Caco-2 (cell line): ENCODE measurements around the gene OR2T6. TPM values are rescaled to one million over a fixed set of nuclear protein-coding genes. Genes with fewer than 3 reads are reported as not detected.
"Not testable (repeated sequence)": the region's sequence is repeated elsewhere in the genome, so short reads cannot be mapped to it uniquely, and the experiment has no call there.

Experiments used
- BruUV-seq: library from RNA; stranded (reverse); fragments of 400-500 nt; replicated peaks from 2 replicates; lab custom pipeline; 2021; lab: Mats Ljungman, UMichigan
- CTCF ChIA-PET: fragments of 300-600 bp; sonication (Branson Sonifier 250); formaldehyde crosslinking; loops from one replicate; lab custom pipeline; 2022; ENCODE audit warnings: antibody characterized with exemption; lab: Charles Lee
- POLR2A ChIA-PET: fragments of 300-600 bp; sonication (Branson Sonifier 250); formaldehyde crosslinking; loops from one replicate; lab custom pipeline; 2022; ENCODE audit warnings: antibody characterized with exemption; lab: Charles Lee
- DNase-seq, 2 experiments: peaks; one replicate each; pipeline versions ENCODE4 v3.0.0 to v3.0.0-alpha.2; 2020 to 2022
- H3K27me3 ChIP-seq: replicated peaks from 2 replicates; pipeline ENCODE4 v1.6.0; 2011; ENCODE audit warnings: low read length; ENCODE audit not compliant: control insufficient read depth, insufficient read depth
- H3K36me3 ChIP-seq: 2 replicates; pipeline ENCODE4 v1.5.1; 2011; ENCODE audit warnings: low read length; ENCODE audit not compliant: control insufficient read depth, insufficient read depth
- H3K4me1 ChIP-seq: fragments of 250-450 bp; sonication (Bioruptor Pico); 2 replicates; pipeline ENCODE4 v1.5.1; 2020; ENCODE audit warnings: mild to moderate bottlenecking
- H3K4me3 ChIP-seq: 2 replicates; pipeline ENCODE4 v1.5.1; 2011; ENCODE audit warnings: low read depth, mild to moderate bottlenecking, control low read depth, low read length
- H3K9me3 ChIP-seq: fragments of 250-450 bp; sonication (Bioruptor Pico); 2 replicates; pipeline ENCODE4 v1.5.1; 2020; ENCODE audit warnings: mild to moderate bottlenecking, moderate library complexity
- H3K27ac Mint-ChIP-seq: one replicate; pipeline ENCODE4 v1.8.0; 2022; ENCODE audit warnings: mixed read lengths; ENCODE audit not compliant: unreplicated experiment
- H3K27me3 Mint-ChIP-seq: one replicate; pipeline ENCODE4 v1.8.0; 2022; ENCODE audit warnings: mixed read lengths; ENCODE audit not compliant: insufficient read depth, unreplicated experiment
- H3K36me3 Mint-ChIP-seq: one replicate; pipeline ENCODE4 v1.8.0; 2022; ENCODE audit warnings: mild to moderate bottlenecking, mixed read lengths; ENCODE audit not compliant: insufficient read depth, unreplicated experiment
- H3K4me1 Mint-ChIP-seq: one replicate; pipeline ENCODE4 v1.8.0; 2022; ENCODE audit warnings: low read depth, mixed read lengths; ENCODE audit not compliant: unreplicated experiment
- H3K4me3 Mint-ChIP-seq: one replicate; pipeline ENCODE4 v1.8.0; 2022; ENCODE audit warnings: mild to moderate bottlenecking, moderate library complexity, mixed read lengths; ENCODE audit not compliant: unreplicated experiment
- H3K9me3 Mint-ChIP-seq: one replicate; pipeline ENCODE4 v1.8.0; 2022; ENCODE audit warnings: mixed read lengths; ENCODE audit not compliant: unreplicated experiment
- intact Hi-C: fragments of 100-400 bp; cut with micrococcal nuclease; formaldehyde crosslinking; loops from one replicate; pipeline ENCODE4 v1.10.0; 2022; ENCODE audit not compliant: unreplicated experiment
- total RNA-seq: library from RNA; stranded (reverse); gene quantifications from 2 replicates; pipeline ENCODE4 v1.2.3, GENCODE V29; 2022

OR2T6 gene
- total RNA-seq, 1 experiment from 2014 or later, result not detected

- H3K27me3 ChIP-seq, POLR2A ChIA-PET, H3K4me1 Mint-ChIP-seq, H3K27me3 Mint-ChIP-seq, H3K4me1 ChIP-seq, DNase-seq, BruUV-seq, intact Hi-C loops, H3K9me3 Mint-ChIP-seq, CTCF ChIA-PET, H3K36me3 Mint-ChIP-seq, H3K27ac Mint-ChIP-seq, H3K9me3 ChIP-seq, H3K4me3 Mint-ChIP-seq, H3K36me3 ChIP-seq, H3K4me3 ChIP-seq: not testable (repeated sequence)
Observed at GRCh38 chr1:248431683-248432082, 56.1 kb downstream of the OR2T6 start.

DNA sequence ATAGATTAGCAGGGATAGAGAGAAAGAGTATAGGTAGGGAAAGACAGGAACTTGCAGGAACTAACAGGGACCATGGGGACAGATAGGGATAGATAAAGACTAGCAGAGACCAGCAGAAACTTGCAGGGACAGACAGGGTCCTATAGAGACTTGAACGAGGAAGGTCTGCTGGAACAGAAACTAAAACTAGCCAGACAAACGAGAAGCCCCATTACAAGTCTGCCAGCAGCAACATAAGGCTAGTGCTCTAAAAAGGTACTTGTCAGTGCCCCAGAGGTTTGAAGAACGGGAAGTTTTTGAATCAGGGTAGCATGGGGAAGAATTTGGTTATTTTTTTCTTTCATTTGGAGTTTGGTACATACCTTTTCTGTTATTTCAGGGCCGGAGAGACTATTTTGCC lies 56.7 kb downstream of the OR2T6 start:
- H3K36me3 Mint-ChIP-seq, CTCF ChIA-PET, intact Hi-C loops, H3K27me3 ChIP-seq, H3K4me1 Mint-ChIP-seq, H3K9me3 Mint-ChIP-seq, H3K4me3 ChIP-seq, BruUV-seq, H3K36me3 ChIP-seq, H3K4me3 Mint-ChIP-seq, H3K9me3 ChIP-seq, POLR2A ChIA-PET, H3K27ac Mint-ChIP-seq, H3K27me3 Mint-ChIP-seq, DNase-seq, H3K4me1 ChIP-seq: not testable (repeated sequence)

DNA sequence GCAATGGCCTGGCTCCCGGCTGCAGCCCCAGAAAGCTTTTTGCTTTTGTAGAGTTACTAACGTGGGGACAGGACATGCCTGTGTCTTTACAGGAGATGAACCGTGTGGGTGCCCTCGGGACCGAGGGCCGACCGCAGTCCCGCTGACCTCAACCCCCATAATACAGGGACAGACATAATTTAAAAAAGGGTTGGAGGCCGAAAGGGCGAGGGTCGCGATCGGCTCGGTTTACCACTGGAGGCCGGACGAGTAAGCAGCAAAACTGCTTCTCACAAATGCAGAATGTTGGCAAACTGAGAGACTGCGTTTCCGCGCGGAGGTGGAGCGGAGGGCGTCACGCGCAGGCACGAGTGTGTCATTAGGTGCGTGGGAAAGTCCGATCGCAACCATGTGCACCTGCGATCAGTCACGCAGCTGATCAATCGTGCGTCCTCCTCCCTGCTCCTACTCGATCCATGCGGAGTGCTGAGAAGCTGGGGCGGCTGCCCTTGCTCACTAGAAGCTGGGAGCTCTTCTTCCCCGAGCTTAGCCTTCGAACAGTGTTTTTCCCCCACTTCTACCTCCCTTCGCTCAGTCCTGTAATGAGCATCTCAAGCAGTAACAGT lies 58.4 kb downstream of the OR2T6 start:
- intact Hi-C loops, H3K27me3 ChIP-seq, H3K36me3 ChIP-seq, H3K36me3 Mint-ChIP-seq, H3K27ac Mint-ChIP-seq, H3K9me3 ChIP-seq, H3K4me1 Mint-ChIP-seq, H3K4me1 ChIP-seq, H3K9me3 Mint-ChIP-seq, H3K27me3 Mint-ChIP-seq, BruUV-seq, DNase-seq, CTCF ChIA-PET, POLR2A ChIA-PET, H3K4me3 ChIP-seq, H3K4me3 Mint-ChIP-seq: not testable (repeated sequence)

DNA sequence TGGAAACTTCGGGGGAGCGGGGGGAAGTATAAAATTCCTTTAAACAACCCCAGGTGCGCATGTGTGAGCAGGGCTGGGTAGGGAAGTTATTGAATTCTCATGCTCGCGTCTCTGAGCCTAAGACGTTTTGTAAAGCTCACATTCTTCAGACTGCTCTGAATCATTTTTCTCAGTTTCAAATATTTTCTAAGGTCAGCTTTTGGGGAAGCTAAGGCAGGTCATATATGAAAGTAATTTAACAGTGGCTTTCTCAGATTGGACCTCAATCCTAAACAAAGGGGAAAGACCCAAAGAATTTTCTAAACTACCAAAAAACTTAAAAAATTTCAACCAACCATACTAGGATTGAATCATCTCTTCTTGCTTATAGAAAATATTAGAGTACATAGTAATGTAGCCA lies 59.4 kb downstream of the OR2T6 start:
- H3K4me1 Mint-ChIP-seq, DNase-seq, BruUV-seq, H3K27me3 ChIP-seq, intact Hi-C loops, H3K9me3 ChIP-seq, H3K27ac Mint-ChIP-seq, H3K36me3 ChIP-seq, H3K36me3 Mint-ChIP-seq, H3K9me3 Mint-ChIP-seq, POLR2A ChIA-PET, CTCF ChIA-PET, H3K4me3 Mint-ChIP-seq, H3K27me3 Mint-ChIP-seq, H3K4me1 ChIP-seq, H3K4me3 ChIP-seq: not testable (repeated sequence)

- BruUV-seq, H3K36me3 ChIP-seq, H3K9me3 ChIP-seq, CTCF ChIA-PET, H3K4me1 Mint-ChIP-seq, DNase-seq, H3K4me1 ChIP-seq, H3K4me3 ChIP-seq, H3K27me3 Mint-ChIP-seq, H3K36me3 Mint-ChIP-seq, H3K9me3 Mint-ChIP-seq, H3K4me3 Mint-ChIP-seq, POLR2A ChIA-PET, H3K27ac Mint-ChIP-seq, H3K27me3 ChIP-seq, intact Hi-C loops: not testable (repeated sequence)
Observed at GRCh38 chr1:248436303-248436702, 60.8 kb downstream of the OR2T6 start.

DNA sequence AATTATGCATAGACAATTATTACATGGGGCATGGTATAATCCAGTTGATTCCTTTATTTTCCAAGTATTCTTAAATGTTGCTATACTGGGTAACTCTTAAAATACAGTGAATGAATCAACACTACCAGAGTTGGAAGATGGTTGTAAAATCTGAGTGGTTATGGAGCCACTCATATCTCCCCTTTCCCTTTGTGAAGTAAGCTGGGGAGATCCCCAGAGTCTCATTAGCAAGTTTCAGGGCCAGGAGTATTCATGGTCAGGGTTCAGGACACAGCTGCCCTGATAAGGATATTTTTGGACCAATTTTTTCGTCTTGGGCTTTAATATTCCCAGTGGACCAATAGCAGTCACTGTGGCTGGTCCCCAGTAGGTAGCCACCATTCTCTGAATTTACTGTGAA lies 63.1 kb downstream of the OR2T6 start:
- CTCF ChIA-PET, H3K27me3 Mint-ChIP-seq, DNase-seq, H3K4me1 Mint-ChIP-seq, H3K4me3 ChIP-seq, H3K9me3 Mint-ChIP-seq, H3K9me3 ChIP-seq, H3K36me3 Mint-ChIP-seq, POLR2A ChIA-PET, intact Hi-C loops, H3K36me3 ChIP-seq, BruUV-seq, H3K4me3 Mint-ChIP-seq, H3K4me1 ChIP-seq, H3K27me3 ChIP-seq, H3K27ac Mint-ChIP-seq: not testable (repeated sequence)

- H3K27ac Mint-ChIP-seq, H3K4me1 Mint-ChIP-seq, CTCF ChIA-PET, H3K9me3 ChIP-seq, H3K27me3 ChIP-seq, BruUV-seq, H3K4me3 Mint-ChIP-seq, H3K36me3 ChIP-seq, intact Hi-C loops, DNase-seq, POLR2A ChIA-PET, H3K4me1 ChIP-seq, H3K4me3 ChIP-seq, H3K36me3 Mint-ChIP-seq, H3K27me3 Mint-ChIP-seq, H3K9me3 Mint-ChIP-seq: not testable (repeated sequence)
Observed at GRCh38 chr1:248439283-248439682, 63.7 kb downstream of the OR2T6 start.
